Cardiac muscle cell (in vitro differentiated cells and primary cell): ENCODE measurements around the gene UXT. TPM values are rescaled to one million over a fixed set of nuclear protein-coding genes. Genes with fewer than 3 reads are reported as not detected.

Experiments
- DNase-seq, 2 donors: peaks; one replicate each; pipeline versions ENCODE4 v3.0.0 to v3.0.0-alpha.2; 2010 to 2017; ENCODE audit warnings: low read depth in 1 of 2, low spot score in 1 of 2
- H3K27ac ChIP-seq: fragments of 200-600 bp; sonication (generic); 2 replicates; pipeline ENCODE4 v1.5.1; 2016
- H3K27me3 ChIP-seq: fragments of 200-600 bp; sonication (generic); 2 replicates; pipeline ENCODE4 v1.6.0; 2016; ENCODE audit warnings: control low read depth
- H3K36me3 ChIP-seq: fragments of 200-600 bp; sonication (generic); 2 replicates; pipeline ENCODE4 v1.5.1; 2016; ENCODE audit warnings: control low read depth
- H3K4me1 ChIP-seq: fragments of 200-600 bp; sonication (generic); 2 replicates; pipeline ENCODE4 v1.8.1; 2017; ENCODE audit warnings: low read depth, mild to moderate bottlenecking, mixed run types
- H3K4me3 ChIP-seq: fragments of 200-600 bp; sonication (generic); 2 replicates; pipeline ENCODE4 v1.5.1; 2016; ENCODE audit warnings: mild to moderate bottlenecking
- H3K9me3 ChIP-seq: fragments of 200-600 bp; sonication (generic); 2 replicates; pipeline ENCODE4 v1.5.1; 2017; ENCODE audit warnings: low read depth, mild to moderate bottlenecking, control low read depth
- CTCF ChIP-seq: IDR thresholded peaks from 2 replicates; pipeline ENCODE4 v1.5.1; 2012; ENCODE audit warnings: low read depth, mild to moderate bottlenecking, low read length
- polyA plus RNA-seq: library from polyadenylated mRNA; unstranded; fragments of >200 nt; fragmentation: Nextera tagmentation; extraction: Ambion mirVana; gene quantifications from 2 replicates; pipeline ENCODE4 v1.2.1, GENCODE V29; 2016
- total RNA-seq: library from RNA; depleted of rRNA; stranded (reverse); fragments of >200 nt; gene quantifications from 2 replicates; pipeline ENCODE4 v1.2.3, GENCODE V29; 2016

UXT gene
- total and polyA plus RNA-seq, 2 experiments from 2014 or later, result 84.0 to 151 TPM

GRCh38 chrX:47637546-47638195 is 21.3 kb downstream of the UXT start:
- no peaks in the 10 kb centered on the region for H3K9me3 ChIP-seq
- peak; percentile 20 to 39 for DNase-seq
- H3K36me3 ChIP-seq, result peaks cover 12% of the 10 kb centered on the region
- no peaks in the 10 kb centered on the region for H3K4me1 ChIP-seq
- H3K27me3 ChIP-seq, result no peaks in the 10 kb centered on the region
- no peak overlapping the region for H3K27ac ChIP-seq
- H3K4me3 ChIP-seq, result no peak overlapping the region
- no peak for TF ChIP-seq CTCF

- no peak for DNase-seq
- no peak for TF ChIP-seq CTCF
- Histone ChIP-seq H3K36me3 (peaks cover 5% of the 10 kb centered on the region), H3K27me3 (no peaks in the 10 kb centered on the region), H3K4me3 (no peak overlapping the region), H3K4me1 (no peaks in the 10 kb centered on the region), H3K27ac (no peak overlapping the region), H3K9me3 (no peaks in the 10 kb centered on the region)
Measured at GRCh38 chrX:47634871-47635575, 24.0 kb downstream of the UXT start.

GRCh38 chrX:47633689-47634590 is 25.0 kb downstream of the UXT start:
- Histone ChIP-seq H3K9me3 (no peaks in the 10 kb centered on the region), H3K27me3 (no peaks in the 10 kb centered on the region), H3K4me3 (no peak overlapping the region), H3K27ac (peak overlapping the region; percentile 23), H3K36me3 (no peaks in the 10 kb centered on the region), H3K4me1 (no peaks in the 10 kb centered on the region)
- DNase-seq, result no peak
- no peak for TF ChIP-seq CTCF

GRCh38 chrX:47632666-47633065 is 26.3 kb downstream of the UXT start:
- TF ChIP-seq CTCF, result no peak
- no peaks in the 10 kb centered on the region for H3K4me1 ChIP-seq
- H3K36me3 ChIP-seq, result no peaks in the 10 kb centered on the region
- no peaks in the 10 kb centered on the region for H3K27me3 ChIP-seq
- H3K9me3 ChIP-seq, result no peaks in the 10 kb centered on the region
- H3K27ac ChIP-seq, result no peak overlapping the region
- no peak for DNase-seq
- H3K4me3 ChIP-seq, result no peak overlapping the region

- TF ChIP-seq CTCF, result no peak
Measured at GRCh38 chrX:47631676-47632075, 27.3 kb downstream of the UXT start.

More at GRCh38 chrX:47631676-47632075, 27.3 kb downstream of the UXT start:
- no peak overlapping the region for H3K4me3 ChIP-seq
- H3K27ac ChIP-seq, result no peak overlapping the region
- DNase-seq, result no peak
- no peaks in the 10 kb centered on the region for H3K36me3 ChIP-seq
- no peaks in the 10 kb centered on the region for H3K9me3 ChIP-seq
- no peaks in the 10 kb centered on the region for H3K4me1 ChIP-seq
- H3K27me3 ChIP-seq, result no peaks in the 10 kb centered on the region
